ENCODE data around the gene RASSF3.
"Not testable (repeated sequence)": the region's sequence is repeated elsewhere in the genome, so short reads cannot be mapped to it uniquely, and the experiment has no call there.

RASSF3 gene

GRCh38 chr12:64598831-64599230, 11.5 kb upstream of the RASSF3 start:
- DNase-seq = no peak

- DNase-seq = no peak
These were observed 10.1 kb upstream of the RASSF3 start for GRCh38 chr12:64600164-64600561.

- no peak for DNase-seq
These were observed 7.0 kb upstream of the RASSF3 start for GRCh38 chr12:64603183-64603841.

GRCh38 chr12:64608901-64609535, 1.3 kb upstream of the RASSF3 start:
- DNase-seq = peak; percentile 50 to 61

GRCh38 chr12:64609536-64610078, 688 bp upstream of the RASSF3 start:
- DNase-seq = peak in 1 of 2 donors; percentile 31

- DNase-seq = peak; percentile 63 to 76
These were observed 505 bp downstream of the RASSF3 start for GRCh38 chr12:64610660-64611340.

GRCh38 chr12:64611341-64612284, 1.3 kb downstream of the RASSF3 start:
- DNase-seq = no peak

- DNase-seq = no peak
These were observed 2.5 kb downstream of the RASSF3 start for GRCh38 chr12:64612843-64613242.

- peak in 1 of 2 donors; percentile 24 for DNase-seq
These were observed 3.6 kb downstream of the RASSF3 start for GRCh38 chr12:64613775-64614398.

GRCh38 chr12:64616201-64616600, 5.9 kb downstream of the RASSF3 start:
- no peak for DNase-seq

GRCh38 chr12:64618953-64619590, 8.8 kb downstream of the RASSF3 start:
- peak in 1 of 2 donors; percentile 20 for DNase-seq

- DNase-seq = peak in 1 of 2 donors; percentile 30
These were observed 11.1 kb downstream of the RASSF3 start for GRCh38 chr12:64621257-64621942.

- no peak for DNase-seq
These were observed 13.7 kb downstream of the RASSF3 start for GRCh38 chr12:64624035-64624434.

GRCh38 chr12:64625243-64626077, 15.2 kb downstream of the RASSF3 start:
- peak in 1 of 2 donors; percentile 71 for DNase-seq

GRCh38 chr12:64626588-64626987, 16.3 kb downstream of the RASSF3 start:
- DNase-seq = not testable (repeated sequence)

- DNase-seq = no peak
These were observed 17.5 kb downstream of the RASSF3 start for GRCh38 chr12:64627771-64628170.

GRCh38 chr12:64631197-64631596, 20.9 kb downstream of the RASSF3 start:
- no peak for DNase-seq

- DNase-seq = no peak
These were observed 23.0 kb downstream of the RASSF3 start for GRCh38 chr12:64633011-64633939.

- DNase-seq = no peak
These were observed 23.6 kb downstream of the RASSF3 start for GRCh38 chr12:64633940-64634337.
